GM08714 (cell line): Measurements from ENCODE around the gene MELTF.

Experiments
- H3K4me3 ChIP-seq: fragments of 200-500 bp; sonication (Bioruptor generic); 2 replicates; pipeline ENCODE4 v1.5.1; 2014; ENCODE audit warnings: mild to moderate bottlenecking, low read length, inconsistent platforms
- ZNF274 ChIP-seq: IDR thresholded peaks from 2 replicates; pipeline ENCODE4 v1.6.1; 2012; ENCODE audit warnings: mild to moderate bottlenecking, low read depth, low read length

Gene MELTF

DNA sequence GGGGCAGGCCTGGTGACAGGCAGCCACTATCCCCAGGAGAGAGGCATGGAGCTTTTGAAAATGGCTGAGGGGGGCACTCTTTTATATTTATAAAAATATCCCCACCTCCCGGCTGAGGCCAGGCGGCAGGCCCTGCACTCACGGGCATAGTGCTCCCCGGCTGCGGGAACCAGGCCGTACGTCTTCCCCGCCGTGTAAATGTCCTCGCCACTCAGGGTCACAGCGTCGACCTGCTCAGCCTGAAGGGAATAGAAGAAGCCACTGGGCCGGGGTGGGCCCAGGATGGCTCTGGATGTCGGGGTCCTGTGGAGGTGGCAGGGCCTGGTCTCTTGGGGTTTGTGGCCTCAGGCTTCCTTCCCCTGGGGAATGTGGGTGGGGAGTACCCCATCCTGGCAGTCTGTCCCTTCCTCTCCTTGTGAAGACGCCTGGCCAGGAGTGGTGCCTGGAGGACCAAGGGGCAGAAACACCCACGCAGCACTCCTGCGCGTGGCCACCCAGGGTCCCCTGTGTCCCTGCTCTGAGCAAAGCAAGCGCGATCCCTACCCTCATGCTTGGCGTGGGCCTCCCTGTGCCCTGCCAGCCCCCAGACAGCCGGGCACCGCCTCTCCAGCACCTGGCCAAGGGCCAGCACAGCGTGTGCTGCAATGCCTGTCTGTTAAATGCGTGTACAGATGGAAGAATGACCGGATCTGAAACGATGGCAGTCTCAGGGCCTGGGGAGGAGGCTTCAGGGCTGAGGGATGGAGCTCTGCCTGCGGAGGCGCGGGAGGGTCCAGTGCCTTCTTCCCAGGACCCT lies 18.9 kb downstream of the MELTF start:
- H3K4me3 ChIP-seq: no peak overlapping the region
- TF ChIP-seq ZNF274: no peak

DNA sequence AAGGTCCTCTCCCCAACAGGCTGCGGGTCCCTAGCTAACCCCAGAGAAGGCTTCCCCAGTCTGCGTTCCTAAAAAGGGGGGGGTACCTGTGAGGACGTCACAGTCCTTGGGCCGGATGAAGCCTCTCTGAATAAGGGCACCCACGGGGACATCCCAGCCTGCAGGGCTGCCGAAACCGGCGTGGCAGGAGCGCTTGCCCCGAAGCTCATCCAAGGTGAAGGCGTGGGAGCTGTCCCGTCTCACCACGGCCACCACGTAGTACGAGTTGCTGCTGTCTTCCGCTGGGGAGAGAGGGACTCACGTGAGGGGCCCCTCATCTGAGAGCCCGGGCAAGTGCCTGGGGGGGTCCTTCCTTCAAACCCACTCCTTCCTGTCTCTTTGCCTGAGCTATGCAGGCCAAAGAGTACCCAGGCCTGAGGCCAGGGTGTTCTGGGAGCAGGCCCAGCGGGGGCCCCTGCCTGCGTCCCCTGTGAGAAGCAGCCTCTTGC lies 20.0 kb downstream of the MELTF start:
- no peak overlapping the region for H3K4me3 ChIP-seq
- no peak for TF ChIP-seq ZNF274

DNA sequence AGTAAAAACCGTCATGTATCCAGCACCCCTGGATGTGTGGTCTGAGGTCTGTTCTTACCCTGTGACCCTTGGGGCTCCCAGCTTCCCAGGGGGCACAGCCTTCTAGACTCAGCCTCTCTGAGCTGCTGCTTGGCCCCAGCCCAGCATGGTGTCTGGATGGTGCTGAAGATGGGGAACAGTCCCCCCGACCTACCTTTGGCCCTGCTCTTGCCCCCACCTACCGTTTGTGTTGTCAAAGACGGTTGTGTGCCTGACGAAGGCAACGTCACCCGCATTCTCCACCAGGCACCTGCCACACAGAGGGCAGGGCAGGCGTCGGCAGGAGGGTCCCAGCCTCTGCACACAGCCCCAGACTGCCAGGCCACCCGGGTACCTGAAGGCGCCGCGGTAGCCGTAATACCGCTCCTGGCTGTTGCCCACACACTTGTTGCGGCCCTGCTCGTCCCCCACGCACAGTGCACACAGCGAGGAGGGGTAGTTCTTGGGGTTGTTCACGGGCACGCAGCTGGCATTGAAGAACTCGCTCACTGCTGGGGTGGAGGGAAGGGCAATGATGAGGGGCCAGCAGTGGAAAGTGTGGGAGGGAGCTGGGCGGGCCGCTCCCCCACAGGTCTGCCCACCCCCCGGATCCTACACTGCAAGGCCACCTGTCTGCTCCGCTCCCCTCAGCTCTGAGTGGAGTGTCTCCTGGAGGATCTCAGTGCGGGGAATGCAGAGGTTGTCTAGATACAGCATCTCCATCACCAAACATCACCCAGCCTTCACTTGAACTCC lies 21.0 kb downstream of the MELTF start:
- no peak overlapping the region for H3K4me3 ChIP-seq
- no peak for TF ChIP-seq ZNF274

DNA sequence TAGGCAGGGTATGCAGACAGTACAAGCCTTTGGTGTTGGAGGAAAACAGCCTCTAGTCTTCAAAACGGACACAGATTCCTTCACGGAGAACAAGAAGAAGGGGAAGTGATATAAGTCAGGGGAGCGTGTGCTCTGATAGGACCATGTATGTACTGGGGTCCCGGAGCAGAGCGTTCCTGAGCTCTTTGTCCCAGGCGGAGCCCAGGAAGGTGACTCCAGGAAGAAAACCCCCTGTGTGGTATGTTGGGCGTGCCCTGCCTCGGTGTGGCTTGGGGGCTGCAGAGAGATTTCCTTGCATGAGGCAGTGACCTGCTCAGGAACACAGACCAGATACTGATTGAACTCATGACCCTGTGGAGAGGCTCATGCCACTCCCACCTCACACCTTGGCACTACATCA lies 21.7 kb downstream of the MELTF start:
- H3K4me3 ChIP-seq: no peak overlapping the region
- TF ChIP-seq ZNF274: no peak

DNA sequence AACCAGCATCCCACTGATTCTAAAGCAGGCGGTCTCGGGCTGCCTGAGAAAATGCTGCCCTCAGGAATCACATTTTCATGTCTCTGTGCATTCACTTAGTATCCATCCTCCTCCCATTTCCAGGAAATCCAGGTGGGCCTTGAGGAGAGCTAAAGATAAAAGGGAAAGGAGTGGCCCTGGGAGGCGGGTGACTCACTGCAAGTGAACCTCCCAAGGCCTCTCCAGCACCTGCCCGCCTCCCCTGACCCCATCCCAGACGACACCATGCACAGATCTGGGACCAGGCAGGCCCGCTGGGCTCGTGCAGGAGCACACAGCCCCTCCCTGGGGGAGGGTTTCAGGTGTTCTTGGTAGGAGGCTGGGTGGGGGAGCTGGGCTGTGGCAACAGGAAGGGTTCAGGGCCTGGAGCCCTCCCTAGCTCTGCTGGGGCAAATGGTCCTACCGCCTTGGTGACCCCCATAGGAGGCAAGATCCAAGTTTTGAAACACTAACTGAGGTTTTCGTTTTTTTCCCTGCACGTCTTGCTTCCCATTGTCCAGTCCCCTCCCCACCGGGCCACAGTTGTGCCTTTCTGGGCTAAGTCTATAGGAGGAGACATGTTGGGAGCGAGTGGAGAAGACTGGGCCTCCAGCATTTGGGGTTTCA lies 22.2 kb downstream of the MELTF start:
- H3K4me3 ChIP-seq: no peak overlapping the region
- no peak for TF ChIP-seq ZNF274

DNA sequence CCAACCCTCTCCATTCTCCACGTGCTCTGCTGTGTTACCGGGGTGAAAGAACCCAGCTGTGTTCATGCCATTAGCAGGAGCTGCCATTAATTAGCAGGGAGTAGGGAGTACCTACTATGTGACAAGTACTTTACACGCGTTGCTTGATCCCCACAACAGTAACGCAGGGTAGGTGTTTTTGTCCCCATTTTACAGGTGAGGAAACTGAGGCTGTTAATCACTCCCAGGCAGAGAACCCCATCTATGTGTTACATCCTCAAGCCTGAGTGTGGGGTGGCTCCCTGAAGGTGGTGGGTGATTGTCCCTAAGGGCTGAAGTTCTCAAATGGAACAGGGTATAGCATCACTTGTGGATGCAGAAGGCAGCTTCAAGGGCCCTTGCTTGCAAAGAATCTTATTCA lies 22.8 kb downstream of the MELTF start:
- TF ChIP-seq ZNF274: no peak
- no peak overlapping the region for H3K4me3 ChIP-seq

DNA sequence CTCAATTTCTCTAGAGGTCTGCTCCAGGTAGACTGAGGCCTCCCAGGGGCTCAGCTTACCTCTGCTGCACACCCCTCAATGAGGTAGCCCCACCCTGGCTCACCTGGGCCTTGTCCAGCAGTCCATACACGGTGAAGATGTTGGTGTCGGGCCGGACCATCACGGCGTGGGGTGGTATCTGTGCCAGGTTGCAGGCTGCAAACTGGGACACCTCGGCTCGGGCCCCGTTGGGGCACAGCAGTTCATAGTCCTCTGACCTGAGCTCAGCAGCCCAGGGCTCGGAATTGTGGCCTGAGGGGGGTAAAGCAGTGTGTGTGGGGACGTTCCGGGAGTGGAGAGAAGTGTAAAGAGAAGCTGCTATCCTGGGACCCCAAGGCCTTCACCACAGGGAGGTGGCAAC lies 23.2 kb downstream of the MELTF start:
- TF ChIP-seq ZNF274: no peak
- no peak overlapping the region for H3K4me3 ChIP-seq

DNA sequence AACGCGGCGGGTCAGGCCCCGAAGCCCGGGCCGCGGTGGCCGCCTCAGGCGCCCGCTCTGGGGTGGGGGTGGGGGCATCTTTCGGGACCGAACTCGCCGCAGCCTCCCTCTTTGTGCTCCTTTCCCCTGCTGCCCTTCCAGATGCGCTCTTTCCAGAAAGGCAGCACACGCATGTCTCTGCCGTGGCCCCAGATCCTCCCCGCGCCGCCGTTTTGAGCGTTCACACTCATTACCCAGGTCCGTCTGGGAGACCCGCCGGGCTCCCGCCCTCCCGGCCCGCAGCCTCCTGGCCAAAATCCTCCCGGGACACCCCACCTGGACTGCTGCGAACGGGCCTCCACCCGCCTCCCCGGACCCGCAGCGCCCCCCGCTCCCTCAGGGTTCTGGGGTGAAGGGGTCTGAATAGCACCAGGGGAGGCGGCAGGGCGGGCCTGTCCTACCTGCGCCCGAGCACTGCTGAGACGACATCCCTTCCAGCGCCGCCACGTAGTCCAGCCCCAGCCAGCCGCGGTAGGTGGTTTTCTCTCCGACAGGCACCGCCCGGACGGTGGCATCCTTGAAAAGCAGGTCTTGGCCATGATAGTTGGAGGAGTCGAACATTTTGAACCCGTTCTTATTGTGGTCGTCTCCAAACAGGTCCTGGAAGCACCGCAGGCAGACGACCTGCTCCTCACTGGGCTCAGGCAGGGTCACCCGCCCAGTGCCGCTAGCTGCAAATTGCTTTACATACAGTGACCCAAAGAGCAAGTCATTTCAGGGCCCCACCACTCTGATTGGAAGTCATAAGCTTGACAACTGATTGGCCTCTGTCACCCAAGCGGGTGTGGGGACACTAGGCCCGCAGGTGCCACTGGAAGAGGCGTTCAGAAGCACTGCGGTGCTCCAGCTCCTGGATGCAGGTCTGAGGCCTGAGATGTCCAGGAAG lies 25.9 kb downstream of the MELTF start:
- peak overlapping the region; percentile 47; the same call in 1 of the 2 replicates for H3K4me3 ChIP-seq
- no peak for TF ChIP-seq ZNF274

DNA sequence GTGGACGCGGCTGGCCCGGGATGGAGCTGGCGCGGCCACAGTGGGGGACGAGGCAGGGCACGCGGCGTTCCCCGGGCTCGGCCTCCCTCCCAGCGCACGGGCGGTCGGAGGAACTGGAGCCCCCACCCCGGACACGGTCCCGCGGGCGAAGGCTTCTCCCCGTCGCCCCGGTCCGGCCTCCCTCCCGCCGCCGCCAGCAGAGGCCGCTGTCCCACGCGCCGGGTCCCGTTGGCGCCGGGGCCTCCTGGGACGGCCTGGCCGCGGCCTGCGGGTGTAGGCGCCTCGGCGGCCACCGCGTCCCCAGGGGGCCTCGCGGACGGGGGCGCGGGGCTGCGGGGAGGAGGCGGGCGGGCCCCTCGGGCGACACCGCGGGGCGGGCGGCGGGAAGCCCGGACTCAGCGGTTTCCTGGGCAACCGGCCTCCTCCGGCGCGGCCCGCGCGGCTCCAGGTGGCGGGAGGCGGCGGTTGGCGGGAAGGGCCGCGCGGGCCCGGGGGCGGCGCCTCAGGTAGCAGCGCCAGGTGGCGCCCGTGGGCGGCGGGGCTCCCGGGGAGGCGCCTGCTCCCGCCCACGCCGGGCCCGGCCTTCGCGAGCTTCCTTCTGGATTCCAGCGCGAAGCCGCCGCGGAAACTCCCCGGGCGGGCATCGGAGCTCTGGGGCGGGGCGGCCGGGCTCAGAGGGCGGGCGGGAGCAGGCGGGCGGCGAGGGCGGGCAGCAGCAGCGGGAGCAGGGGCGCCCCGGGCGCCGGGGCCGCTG lies 26.7 kb downstream of the MELTF start:
- H3K4me3 ChIP-seq: peak overlapping the region; percentile 47; the same call in 1 of the 2 replicates
- no peak for TF ChIP-seq ZNF274

DNA sequence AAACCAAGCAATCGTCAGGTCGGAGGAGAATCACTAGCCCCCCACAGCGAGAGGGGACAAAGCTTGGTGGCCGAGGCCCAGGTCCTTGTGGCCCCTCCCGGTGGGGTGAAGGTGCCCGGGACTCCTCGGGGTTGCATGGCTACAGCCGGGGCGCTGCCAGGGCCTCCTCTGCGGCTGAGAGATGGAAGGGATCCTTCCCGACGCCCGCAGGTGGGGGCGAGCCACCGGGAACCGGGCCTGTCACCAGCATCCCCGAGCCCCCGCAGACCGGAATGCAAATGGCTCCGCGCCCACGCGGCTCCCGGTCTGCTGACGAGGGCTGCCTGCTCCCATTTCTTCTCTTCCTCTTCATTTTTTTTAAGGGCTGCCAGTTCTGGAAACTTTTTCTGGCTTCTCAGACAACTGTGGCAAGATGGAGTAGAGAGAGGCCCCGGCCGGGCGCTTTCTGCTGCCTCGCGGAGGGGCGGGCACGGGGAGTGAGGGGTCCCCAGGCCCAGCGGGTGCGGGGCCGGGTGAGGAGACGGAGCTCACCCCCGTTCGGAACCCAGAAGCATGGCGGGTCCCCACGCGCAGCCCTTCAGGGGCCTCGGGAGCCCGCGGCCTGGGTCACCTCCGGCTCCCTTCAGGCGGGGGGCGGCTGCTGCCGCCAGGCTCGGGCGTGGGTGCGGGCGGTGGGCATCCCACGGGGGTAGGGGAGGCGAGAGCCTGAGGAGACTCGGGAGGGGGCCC lies 27.5 kb downstream of the MELTF start:
- peak overlapping the region; percentile 47; the same call in 1 of the 2 replicates for H3K4me3 ChIP-seq
- TF ChIP-seq ZNF274: no peak

DNA sequence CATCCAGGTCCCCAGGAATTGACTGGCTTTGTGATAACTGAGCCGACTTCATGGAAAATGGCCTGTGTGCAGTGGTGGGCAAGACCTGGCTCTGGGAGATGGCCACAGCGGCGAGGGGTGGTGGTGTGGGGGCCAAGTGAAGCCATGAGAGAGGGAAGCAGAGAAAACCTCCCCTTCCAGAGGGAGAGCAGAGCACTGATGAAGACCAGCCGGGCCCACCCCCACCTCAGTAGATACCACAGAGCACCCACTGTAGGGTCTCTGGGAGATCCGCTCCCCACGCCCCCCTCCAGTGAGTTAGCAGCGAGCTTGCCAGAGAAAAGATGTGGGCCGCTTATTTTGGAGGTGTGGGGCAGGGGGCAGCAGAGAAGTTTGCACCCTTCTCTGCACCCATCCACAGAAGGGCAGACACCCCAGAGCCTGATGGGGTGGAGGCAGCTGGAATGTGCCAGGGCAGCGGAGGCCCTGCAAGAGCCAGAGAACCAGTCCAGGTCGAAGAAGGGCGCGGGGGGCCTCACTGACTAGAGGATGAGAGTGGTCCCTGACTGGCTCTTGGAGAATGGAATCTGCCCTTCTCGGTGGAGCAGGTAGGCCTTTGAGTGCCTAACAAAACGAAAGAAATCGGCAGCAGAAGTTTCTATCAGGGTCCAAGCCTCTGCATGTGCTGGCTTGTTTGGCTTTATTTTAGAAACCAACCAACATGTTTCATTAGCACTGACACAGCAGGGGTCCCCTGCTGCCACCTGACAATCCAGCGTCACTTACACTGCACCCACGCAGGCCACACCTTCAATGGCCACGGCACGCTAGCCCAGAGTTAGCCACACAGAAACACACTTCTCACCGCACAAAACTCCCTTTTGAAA lies 28.3 kb downstream of the MELTF start:
- no peak for TF ChIP-seq ZNF274
- H3K4me3 ChIP-seq: no peak overlapping the region
